ENCODE results near the gene ITGAL. TPM values are rescaled to one million over a fixed set of nuclear protein-coding genes. Genes with fewer than 3 reads are reported as not detected.
"Not testable (repeated sequence)": the region's sequence is repeated elsewhere in the genome, so short reads cannot be mapped to it uniquely, and the experiment has no call there.

Gene ITGAL
- total RNA-seq, 4 donors from 2014 or later: 0.56 to 4.6 (median 2.8) TPM

- Histone ChIP-seq H3K4me1 (peaks cover 8 to 11% of the 10 kb centered on the region in 2 donors), H3K9me3 (no peaks in the 10 kb centered on the region), H3K27me3 (no peaks in the 10 kb centered on the region), H3K36me3 (no peaks in the 10 kb centered on the region), H3K27ac (no peak overlapping the region), H3K4me3 (replicated peaks in 1 of 3) (no peak overlapping the region)
- TF ChIP-seq CTCF (IDR thresholded peaks at IDR 0.05) (no peak), POLR2A (IDR thresholded peaks at IDR 0.05) (no peak)
- 79 to 84% methylated on average over 8 of the region's 8 CpGs for WGBS, 2 donors
- DNase-seq: no peak
- intact Hi-C loops (cut with DNase I): loop anchor here (5.0 to 10.0 kb wide), 2 partner anchors 33 to 96 kb away; partner anchors contain the start of gene ZNF688
Measured at GRCh38 chr16:30539000-30539964, 66.7 kb downstream of the ITGAL start.

- H3K27me3 ChIP-seq; H3K4me3 ChIP-seq (replicated peaks in 1 of 3); H3K27ac ChIP-seq; DNase-seq; H3K9me3 ChIP-seq; H3K36me3 ChIP-seq: not testable (repeated sequence)
- intact Hi-C loops (cut with DNase I): loop anchor here (5.0 to 10.0 kb wide), 2 partner anchors 32 to 95 kb away; partner anchors contain the start of gene ZNF688
- 82 to 93% methylated on average over 13 of the region's 13 CpGs for WGBS, 2 donors
- H3K4me1 ChIP-seq: peaks cover 8 to 11% of the 10 kb centered on the region in 2 donors
Measured at GRCh38 chr16:30539986-30540526, 67.5 kb downstream of the ITGAL start.

GRCh38 chr16:30540916-30541464 is 68.4 kb downstream of the ITGAL start:
- H3K4me1 ChIP-seq; H3K4me3 ChIP-seq (replicated peaks in 1 of 3); DNase-seq; H3K27ac ChIP-seq; H3K36me3 ChIP-seq; H3K9me3 ChIP-seq; H3K27me3 ChIP-seq; intact Hi-C loops (cut with DNase I): not testable (repeated sequence)
- 73 to 82% methylated on average over 9 of the region's 9 CpGs for WGBS, 2 donors

- H3K27ac ChIP-seq: no peak overlapping the region
- DNase-seq: no peak
- H3K36me3 ChIP-seq: no peaks in the 10 kb centered on the region
- intact Hi-C loops (cut with DNase I): no loop called here
- TF ChIP-seq POLR2A (IDR thresholded peaks at IDR 0.05) (no peak), CTCF (IDR thresholded peaks at IDR 0.05) (no peak)
- H3K4me1 ChIP-seq: no peaks in the 10 kb centered on the region
- 68% methylated on average over 10 of the region's 10 CpGs for WGBS, 2 donors
- H3K9me3 ChIP-seq: no peaks in the 10 kb centered on the region
- H3K27me3 ChIP-seq: no peaks in the 10 kb centered on the region
- H3K4me3 ChIP-seq (replicated peaks in 1 of 3): no peak overlapping the region
Measured at GRCh38 chr16:30541502-30542329, 69.2 kb downstream of the ITGAL start.

- Histone ChIP-seq H3K4me1 (no peaks in the 10 kb centered on the region), H3K27me3 (no peaks in the 10 kb centered on the region), H3K36me3 (no peaks in the 10 kb centered on the region), H3K27ac (no peak overlapping the region), H3K9me3 (no peaks in the 10 kb centered on the region), H3K4me3 (replicated peaks in 1 of 3) (no peak overlapping the region)
- DNase-seq: no peak
- WGBS, 2 donors: 79 to 81% methylated on average over 5 of the region's 5 CpGs
- intact Hi-C loops (cut with DNase I): no loop called here
- TF ChIP-seq CTCF (IDR thresholded peaks at IDR 0.05) (no peak), POLR2A (IDR thresholded peaks at IDR 0.05) (no peak)
Measured at GRCh38 chr16:30543067-30543466, 70.5 kb downstream of the ITGAL start.
